Upper lobe of left lung (tissue), 4 donors: Measurements from ENCODE around the gene SH3GL2.

Source experiments
- CTCF ChIP-seq, 6 experiments: fragments of 450-650 bp in 4 of 6; fragments of 200-600 bp in 2 of 6; sonication (generic) in 2 of 6; IDR thresholded peaks; one replicate each; pipeline ENCODE4 v1.5.1; 2016 to 2019; ENCODE audit warnings: antibody characterized with exemption in 6 of 6
- EP300 ChIP-seq, 4 donors: sonication (generic); formaldehyde crosslinking; IDR thresholded peaks; one replicate each; pipeline ENCODE4 v1.5.1; 2017; ENCODE audit warnings: antibody characterized with exemption in 4 of 4, control low read depth in 2 of 4
- POLR2A ChIP-seq, 4 donors: fragments of 450-650 bp; IDR thresholded peaks; one replicate each; pipeline ENCODE4 v1.5.1; 2016 to 2017; ENCODE audit warnings: antibody characterized with exemption in 4 of 4, mild to moderate bottlenecking in 2 of 4
- POLR2AphosphoS5 ChIP-seq, 2 donors: sonication (generic); formaldehyde crosslinking; IDR thresholded peaks; one replicate each; pipeline ENCODE4 v1.5.1; 2017; ENCODE audit warnings: antibody characterized with exemption in 2 of 2

GRCh38 chr9:17833846-17834245, 255.0 kb downstream of the SH3GL2 start:
- TF ChIP-seq CTCF (IDR thresholded peaks at IDR 0.05) (no peak), POLR2AphosphoS5 (IDR thresholded peaks at IDR 0.05) (no peak), POLR2A (IDR thresholded peaks at IDR 0.05) (no peak), EP300 (IDR thresholded peaks at IDR 0.05) (no peak)
